ENCODE data around the gene TANK.
"Not testable (repeated sequence)": the region's sequence is repeated elsewhere in the genome, so short reads cannot be mapped to it uniquely, and the experiment has no call there.

The TANK gene

DNA sequence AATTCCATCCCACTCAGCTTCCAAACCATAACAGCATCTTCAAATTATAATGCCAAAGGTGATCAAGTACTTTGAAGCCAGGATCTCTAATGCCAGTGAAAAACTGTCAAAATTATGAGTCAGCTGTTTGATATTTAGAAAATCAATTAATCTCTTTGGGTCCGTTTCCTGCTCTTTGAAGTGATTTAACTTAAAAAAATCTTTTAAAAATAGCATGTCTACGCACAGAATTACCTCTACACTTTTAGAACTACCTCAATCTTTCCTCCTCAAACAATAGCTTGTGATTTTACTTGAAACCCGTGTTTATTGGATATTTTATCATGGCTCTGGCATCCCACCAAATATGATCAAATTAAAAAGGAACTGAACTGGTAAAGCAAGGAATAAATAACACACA is 31.3 kb upstream of the TANK start:
- Histone ChIP-seq H3K36me3 (no peaks in the 10 kb centered on the region), H3K4me1 (ENCODE audit: control insufficient read depth in 1 of 2, insufficient read depth in 1 of 2, low read depth in 1 of 2, low read length in 1 of 2) (no peaks in the 10 kb centered on the region), H3K27me3 (no peaks in the 10 kb centered on the region), H3K4me3 (ENCODE audit: low read depth in 1 of 2, low read length in 1 of 2) (no peak overlapping the region), H3K9me3 (no peaks in the 10 kb centered on the region), H3K27ac (no peak overlapping the region)
- TF ChIP-seq, protein P1, sequence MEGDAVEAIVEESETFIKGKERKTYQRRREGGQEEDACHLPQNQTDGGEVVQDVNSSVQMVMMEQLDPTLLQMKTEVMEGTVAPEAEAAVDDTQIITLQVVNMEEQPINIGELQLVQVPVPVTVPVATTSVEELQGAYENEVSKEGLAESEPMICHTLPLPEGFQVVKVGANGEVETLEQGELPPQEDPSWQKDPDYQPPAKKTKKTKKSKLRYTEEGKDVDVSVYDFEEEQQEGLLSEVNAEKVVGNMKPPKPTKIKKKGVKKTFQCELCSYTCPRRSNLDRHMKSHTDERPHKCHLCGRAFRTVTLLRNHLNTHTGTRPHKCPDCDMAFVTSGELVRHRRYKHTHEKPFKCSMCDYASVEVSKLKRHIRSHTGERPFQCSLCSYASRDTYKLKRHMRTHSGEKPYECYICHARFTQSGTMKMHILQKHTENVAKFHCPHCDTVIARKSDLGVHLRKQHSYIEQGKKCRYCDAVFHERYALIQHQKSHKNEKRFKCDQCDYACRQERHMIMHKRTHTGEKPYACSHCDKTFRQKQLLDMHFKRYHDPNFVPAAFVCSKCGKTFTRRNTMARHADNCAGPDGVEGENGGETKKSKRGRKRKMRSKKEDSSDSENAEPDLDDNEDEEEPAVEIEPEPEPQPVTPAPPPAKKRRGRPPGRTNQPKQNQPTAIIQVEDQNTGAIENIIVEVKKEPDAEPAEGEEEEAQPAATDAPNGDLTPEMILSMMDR (IDR thresholded peaks at IDR 0.05): no peak

DNA sequence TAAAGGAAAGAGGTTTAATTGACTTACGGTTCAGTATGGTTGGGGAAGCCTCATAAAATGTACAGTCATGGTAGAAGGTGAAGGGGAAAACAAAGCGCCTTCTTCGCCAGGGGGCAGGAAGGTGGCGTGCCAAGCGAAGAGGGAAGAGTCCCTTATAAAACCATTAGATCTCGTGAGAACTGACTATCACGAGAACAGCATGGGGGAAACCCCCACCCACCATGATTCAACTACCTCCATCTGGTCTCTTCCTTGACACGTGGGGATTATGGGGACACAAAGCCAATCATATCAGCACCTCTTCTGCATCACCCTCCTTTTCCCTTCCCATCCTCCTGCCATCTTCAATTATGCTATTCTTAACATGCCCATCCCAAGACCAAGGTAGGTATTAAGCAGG is 29.9 kb upstream of the TANK start:
- H3K27me3 ChIP-seq: no peaks in the 10 kb centered on the region
- peaks cover 0 to 7% of the 10 kb centered on the region in 2 experiments for H3K4me1 ChIP-seq (ENCODE audit: control insufficient read depth in 1 of 2, insufficient read depth in 1 of 2, low read depth in 1 of 2, low read length in 1 of 2)
- H3K36me3 ChIP-seq: no peaks in the 10 kb centered on the region
- H3K27ac ChIP-seq: no peak overlapping the region
- TF ChIP-seq, protein P1 (IDR thresholded peaks at IDR 0.05): no peak
- no peaks in the 10 kb centered on the region for H3K9me3 ChIP-seq
- no peak overlapping the region for H3K4me3 ChIP-seq (ENCODE audit: low read depth in 1 of 2, low read length in 1 of 2)

DNA sequence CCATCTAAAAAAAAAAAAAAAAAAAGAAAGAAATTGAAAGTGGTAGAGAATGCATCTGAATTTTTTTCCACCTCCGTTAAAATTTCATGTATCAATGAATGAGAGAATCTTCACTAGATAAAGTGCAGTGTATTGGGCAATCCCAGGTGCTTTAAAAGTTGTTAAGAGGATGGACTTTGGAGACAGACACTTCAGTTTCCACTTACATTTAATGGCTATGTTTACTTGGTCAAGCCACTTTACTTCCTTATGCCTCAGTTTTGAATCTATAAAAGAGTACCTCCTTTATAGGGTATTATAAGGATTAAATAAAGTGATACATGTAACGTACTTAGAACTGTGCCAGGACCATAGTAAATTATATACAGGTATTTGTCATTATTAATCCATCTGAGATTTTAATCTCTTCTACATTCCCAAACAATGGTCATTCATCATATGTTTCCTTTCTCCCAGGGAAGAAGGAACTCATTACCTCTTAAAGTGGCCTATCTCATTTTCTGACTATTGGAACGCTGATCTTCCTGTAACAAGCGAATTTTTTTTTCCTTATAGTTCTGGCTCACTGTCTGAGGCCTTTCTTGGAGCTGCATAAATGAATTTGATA is 29.1 kb upstream of the TANK start:
- Histone ChIP-seq H3K9me3 (no peaks in the 10 kb centered on the region), H3K27ac (no peak overlapping the region), H3K4me1 (ENCODE audit: control insufficient read depth in 1 of 2, insufficient read depth in 1 of 2, low read depth in 1 of 2, low read length in 1 of 2) (peaks cover 4 to 15% of the 10 kb centered on the region in 2 experiments), H3K4me3 (ENCODE audit: low read depth in 1 of 2, low read length in 1 of 2) (no peak overlapping the region), H3K36me3 (no peaks in the 10 kb centered on the region), H3K27me3 (no peaks in the 10 kb centered on the region)
- TF ChIP-seq, protein P1 (IDR thresholded peaks at IDR 0.05): no peak

DNA sequence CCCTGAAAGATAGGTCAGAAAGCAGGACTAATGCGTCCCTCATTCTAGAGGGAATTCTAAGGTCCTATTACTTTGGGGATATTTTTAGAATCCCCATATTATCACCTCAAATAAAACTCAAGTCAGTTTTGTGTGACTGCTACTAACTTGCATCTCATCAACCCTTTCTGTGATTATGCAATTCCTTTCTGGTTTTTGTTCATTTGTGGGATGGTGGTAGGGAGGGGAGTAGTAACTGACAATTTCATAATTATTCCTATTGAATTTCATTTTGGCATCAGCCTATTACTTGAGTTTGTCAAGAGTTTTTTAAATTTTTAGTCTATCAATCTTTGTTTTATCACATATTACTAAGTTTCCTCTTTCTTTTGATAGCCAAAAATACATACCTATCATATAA is 28.4 kb upstream of the TANK start:
- H3K9me3 ChIP-seq: no peaks in the 10 kb centered on the region
- no peak overlapping the region for H3K27ac ChIP-seq
- peaks cover 10 to 21% of the 10 kb centered on the region in 2 experiments for H3K4me1 ChIP-seq (ENCODE audit: control insufficient read depth in 1 of 2, insufficient read depth in 1 of 2, low read depth in 1 of 2, low read length in 1 of 2)
- H3K36me3 ChIP-seq: no peaks in the 10 kb centered on the region
- no peak overlapping the region for H3K4me3 ChIP-seq (ENCODE audit: low read depth in 1 of 2, low read length in 1 of 2)
- no peaks in the 10 kb centered on the region for H3K27me3 ChIP-seq
- TF ChIP-seq, protein P1 (IDR thresholded peaks at IDR 0.05): no peak

DNA sequence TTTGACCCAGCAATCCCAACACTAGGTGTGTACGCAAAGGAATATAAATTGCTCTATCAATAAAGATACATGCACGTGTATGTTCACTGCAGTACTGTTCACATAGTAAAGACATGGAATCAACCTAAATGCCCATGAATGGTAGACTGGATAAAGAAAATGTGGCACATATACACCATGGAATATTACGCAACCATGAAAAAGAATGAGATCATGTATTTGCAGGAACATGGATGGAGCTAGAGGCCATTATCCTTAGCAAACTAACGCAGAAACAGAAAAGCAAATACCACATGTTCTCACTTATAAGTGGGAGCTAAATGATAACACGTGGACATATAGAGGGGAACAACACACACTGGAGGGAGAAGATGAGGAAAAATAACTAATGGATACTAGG is 27.8 kb upstream of the TANK start:
- peaks cover 16 to 27% of the 10 kb centered on the region in 2 experiments for H3K4me1 ChIP-seq (ENCODE audit: control insufficient read depth in 1 of 2, insufficient read depth in 1 of 2, low read depth in 1 of 2, low read length in 1 of 2)

DNA sequence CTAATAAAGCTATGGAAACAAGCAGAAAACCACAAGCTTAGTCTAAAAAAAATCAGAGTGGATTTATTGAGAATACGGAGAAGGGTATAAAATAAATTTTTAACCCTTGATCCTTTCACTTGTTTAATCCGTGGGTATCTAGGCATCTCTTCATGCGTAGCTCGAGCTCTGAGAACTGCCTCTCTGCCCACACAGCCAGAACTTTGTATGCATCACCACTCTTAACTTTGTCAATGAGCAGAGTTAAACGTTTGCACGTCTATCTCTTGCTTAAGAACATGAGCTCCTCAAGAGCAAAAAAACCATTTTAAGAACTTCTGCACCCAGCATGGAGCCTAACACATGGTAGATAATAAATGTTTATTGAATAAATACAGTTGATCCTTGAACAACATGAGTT is 26.9 kb upstream of the TANK start:
- Histone ChIP-seq H3K36me3 (no peaks in the 10 kb centered on the region), H3K4me3 (ENCODE audit: low read depth in 1 of 2, low read length in 1 of 2) (no peak overlapping the region), H3K27me3 (no peaks in the 10 kb centered on the region), H3K4me1 (ENCODE audit: control insufficient read depth in 1 of 2, insufficient read depth in 1 of 2, low read depth in 1 of 2, low read length in 1 of 2) (peaks cover 26 to 36% of the 10 kb centered on the region in 2 experiments), H3K9me3 (no peaks in the 10 kb centered on the region), H3K27ac (no peak overlapping the region)
- TF ChIP-seq, protein P1 (IDR thresholded peaks at IDR 0.05): no peak

More for the DNA sequence above, 27.8 kb upstream of the TANK start:
- not testable (repeated sequence) for H3K27me3 ChIP-seq; H3K4me3 ChIP-seq (ENCODE audit: low read depth in 1 of 2, low read length in 1 of 2); H3K36me3 ChIP-seq; H3K9me3 ChIP-seq; H3K27ac ChIP-seq

Measured in neutrophil (primary cell).